Mucosa of descending colon (tissue), 3 donors: Measurements from ENCODE around the gene NDUFS5. TPM values are rescaled to one million over a fixed set of nuclear protein-coding genes. Genes with fewer than 3 reads are reported as not detected.
A peak's percentile ranks its signal among the peaks of the same experiment; 100 is the strongest.
"Not testable (repeated sequence)": the region's sequence is repeated elsewhere in the genome, so short reads cannot be mapped to it uniquely, and the experiment has no call there.

Experiments used
- ATAC-seq: fragments of 200-7000 bp; cut with Tn5 transposase; one replicate; pipeline ENCODE4 v1.9.1; 2020; ENCODE audit warnings: mild to moderate bottlenecking, moderate library complexity
- DNase-seq, 3 donors: peaks; one replicate each; pipeline ENCODE4 v3.0.0-alpha.2; 2020
- H3K36me3 ChIP-seq: fragments of 200-600 bp; one replicate; pipeline ENCODE4 v1.8.0; 2021; ENCODE audit warnings: low read depth, mild to moderate bottlenecking
- H3K4me1 ChIP-seq: fragments of 200-600 bp; one replicate; pipeline ENCODE4 v1.8.0; 2021; ENCODE audit warnings: low read depth, mild to moderate bottlenecking
- H3K4me3 ChIP-seq: fragments of 200-600 bp; one replicate; pipeline ENCODE4 v1.8.0; 2021; ENCODE audit warnings: mild to moderate bottlenecking
- H3K9me3 ChIP-seq: fragments of 200-600 bp; one replicate; pipeline ENCODE4 v1.8.0; 2021; ENCODE audit warnings: mild to moderate bottlenecking
- intact Hi-C, 2 donors: fragments of 100-400 bp; cut with DNase I in 1 of 2; cut with micrococcal nuclease in 1 of 2; formaldehyde crosslinking; loops; one replicate each; pipeline versions ENCODE4 v1.11.0 to v1.11.1; 2022; cut with DNase I, micrococcal nuclease
- total RNA-seq, 3 donors: library from RNA; stranded (reverse); fragmentation: NEBNext Ultra II Directional in 2 of 3; extraction: Animal tissue kit (Norgen Biotek cat#: 25700) in 2 of 3; gene quantifications; one replicate each; pipeline versions ENCODE4 v1.2.1 to v1.2.4, GENCODE V29; 2021 to 2023
- TF ChIP-seq, protein P1 (sequence below): fragments of 200-600 bp; IDR thresholded peaks from one replicate; pipeline ENCODE4 v1.8.0; 2022; ENCODE audit warnings: antibody characterized with exemption, mild to moderate bottlenecking
- donor health status: DM: no; HTN: no; CAD: no; lungs with moderate emphysema.
- donor health status: DM: no; HTN: no; CAD: no.
- donor health status: DM: no; HTN: yes; CAD: no.

The NDUFS5 gene
- total RNA-seq, 3 donors from 2014 or later: 167 to 224 (median 183) TPM

DNA sequence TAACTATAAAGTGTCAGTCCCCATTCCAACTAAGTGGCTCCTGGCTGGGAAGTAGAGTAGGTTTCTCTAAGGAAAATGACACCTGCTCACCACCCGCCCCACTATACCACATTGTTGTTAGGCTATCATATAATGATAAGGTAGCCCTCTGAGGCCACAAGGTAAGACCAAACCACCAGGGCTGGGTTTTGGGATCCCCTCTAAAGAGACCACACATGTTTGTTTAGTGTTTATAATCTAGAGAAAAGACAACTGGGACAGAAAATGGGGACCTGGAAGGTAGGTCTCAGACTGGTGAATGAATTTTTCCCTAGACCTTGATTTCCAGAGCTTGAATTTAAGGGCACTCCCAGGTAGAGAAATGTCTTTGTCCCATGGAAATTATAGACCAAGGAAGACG is 19.9 kb upstream of the NDUFS5 start:
- H3K4me1 ChIP-seq: no peaks in the 10 kb centered on the region

DNA sequence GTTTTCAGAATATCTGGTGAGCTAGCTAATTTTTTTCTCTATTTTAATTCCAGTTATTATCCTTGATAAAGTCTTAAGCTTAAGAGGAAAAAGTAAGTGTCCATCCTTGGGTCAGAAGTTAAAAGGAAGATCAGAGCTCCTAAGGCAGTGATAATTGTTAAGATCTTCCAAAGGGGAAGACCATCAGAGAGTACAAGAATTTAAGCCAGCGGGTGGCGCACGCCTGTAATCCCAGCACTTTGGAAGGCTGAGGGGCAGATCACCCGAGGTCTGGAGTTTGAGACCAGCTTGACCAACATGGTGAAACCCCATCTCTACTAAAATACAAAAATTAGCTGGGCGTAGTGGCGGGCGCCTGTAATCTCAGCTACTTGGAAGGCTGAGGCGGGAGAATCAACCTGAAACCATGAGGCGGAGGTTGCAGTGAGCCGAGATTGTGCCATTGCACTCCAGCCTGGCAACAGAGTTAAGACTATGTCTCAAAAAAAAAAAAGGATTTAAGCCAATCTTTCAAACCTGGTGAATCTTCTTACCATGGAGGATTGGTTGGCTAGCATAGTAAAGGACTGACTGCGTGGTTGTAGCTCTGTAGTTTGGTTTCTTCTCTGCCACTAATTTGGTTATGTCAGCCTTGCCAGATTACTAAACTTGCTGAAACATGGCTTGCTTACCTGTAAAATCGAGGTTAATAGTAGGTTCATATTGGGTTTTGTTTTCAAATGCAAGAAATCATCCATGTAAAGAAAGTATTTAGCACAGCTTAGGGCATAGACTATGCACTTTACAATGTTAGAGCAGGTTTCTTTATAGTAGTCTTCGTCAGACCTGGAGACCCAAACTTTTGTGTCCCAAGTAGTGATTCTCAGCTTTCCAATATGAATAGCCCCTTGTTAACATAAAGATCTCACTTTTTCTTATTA is 19.2 kb upstream of the NDUFS5 start:
- no peak for DNase-seq
- Histone ChIP-seq H3K36me3 (peaks cover 10% of the 10 kb centered on the region), H3K9me3 (no peaks in the 10 kb centered on the region), H3K4me3 (no peak overlapping the region), H3K4me1 (no peaks in the 10 kb centered on the region)
- ATAC-seq: no peak
- TF ChIP-seq, protein P1, sequence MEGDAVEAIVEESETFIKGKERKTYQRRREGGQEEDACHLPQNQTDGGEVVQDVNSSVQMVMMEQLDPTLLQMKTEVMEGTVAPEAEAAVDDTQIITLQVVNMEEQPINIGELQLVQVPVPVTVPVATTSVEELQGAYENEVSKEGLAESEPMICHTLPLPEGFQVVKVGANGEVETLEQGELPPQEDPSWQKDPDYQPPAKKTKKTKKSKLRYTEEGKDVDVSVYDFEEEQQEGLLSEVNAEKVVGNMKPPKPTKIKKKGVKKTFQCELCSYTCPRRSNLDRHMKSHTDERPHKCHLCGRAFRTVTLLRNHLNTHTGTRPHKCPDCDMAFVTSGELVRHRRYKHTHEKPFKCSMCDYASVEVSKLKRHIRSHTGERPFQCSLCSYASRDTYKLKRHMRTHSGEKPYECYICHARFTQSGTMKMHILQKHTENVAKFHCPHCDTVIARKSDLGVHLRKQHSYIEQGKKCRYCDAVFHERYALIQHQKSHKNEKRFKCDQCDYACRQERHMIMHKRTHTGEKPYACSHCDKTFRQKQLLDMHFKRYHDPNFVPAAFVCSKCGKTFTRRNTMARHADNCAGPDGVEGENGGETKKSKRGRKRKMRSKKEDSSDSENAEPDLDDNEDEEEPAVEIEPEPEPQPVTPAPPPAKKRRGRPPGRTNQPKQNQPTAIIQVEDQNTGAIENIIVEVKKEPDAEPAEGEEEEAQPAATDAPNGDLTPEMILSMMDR: no peak
- intact Hi-C loops: no loop called here

More for the DNA sequence above, 19.9 kb upstream of the NDUFS5 start:
- H3K9me3 ChIP-seq: no peaks in the 10 kb centered on the region
- DNase-seq: no peak
- no peak for ATAC-seq
- TF ChIP-seq, protein P1: no peak
- peaks cover 10% of the 10 kb centered on the region for H3K36me3 ChIP-seq
- H3K4me3 ChIP-seq: no peak overlapping the region
- intact Hi-C loops: no loop called here

DNA sequence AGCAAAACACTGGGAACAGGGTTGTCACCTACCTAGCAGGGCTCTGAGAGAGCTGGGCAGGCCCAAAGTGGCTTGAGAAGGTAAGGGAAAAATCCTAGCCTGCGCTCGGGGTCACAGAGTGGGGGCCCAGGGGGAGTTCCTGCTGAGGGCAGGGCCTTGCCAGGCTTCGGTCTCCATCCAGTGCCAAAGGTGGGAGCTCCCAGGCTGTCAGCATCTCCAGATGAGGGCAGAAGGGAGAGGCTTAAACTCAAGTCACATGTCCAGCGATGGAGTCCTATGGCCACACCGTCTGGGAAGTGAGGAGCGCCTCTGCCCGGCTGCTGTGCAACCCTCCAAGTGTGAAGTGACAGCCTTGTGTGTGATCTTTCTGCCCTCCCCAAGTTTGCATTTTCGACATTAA is 11.2 kb upstream of the NDUFS5 start:
- H3K9me3 ChIP-seq, intact Hi-C loops, H3K36me3 ChIP-seq, H3K4me3 ChIP-seq, H3K4me1 ChIP-seq, DNase-seq: not testable (repeated sequence)
- peak; percentile 22 for ATAC-seq

DNA sequence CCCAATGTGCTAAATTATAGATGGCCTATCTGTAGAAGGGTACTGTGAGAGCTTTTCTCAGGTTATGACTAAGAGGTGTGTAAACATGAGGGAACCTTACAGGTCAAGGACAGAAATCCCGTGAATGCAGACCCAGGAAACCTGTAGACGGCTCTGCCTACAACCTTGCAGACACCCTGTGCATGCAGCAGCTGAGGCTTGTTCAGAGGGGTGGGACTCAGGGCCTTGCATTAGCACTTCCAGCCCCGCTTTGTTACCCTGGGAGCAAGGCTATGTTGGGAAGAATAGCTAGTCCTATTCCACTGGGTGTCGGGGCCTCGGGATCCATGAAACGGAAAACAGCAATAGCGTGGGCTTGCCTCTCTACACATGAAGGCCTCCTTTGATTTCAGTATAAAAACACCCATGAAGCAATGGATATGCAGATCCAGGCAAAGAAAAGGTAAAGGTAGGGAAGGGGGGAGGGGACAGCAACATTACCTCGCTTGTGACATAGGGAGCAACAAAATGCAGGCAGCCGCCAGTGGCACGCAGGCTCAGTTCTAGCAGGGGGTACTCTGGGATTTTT is 9.5 kb upstream of the NDUFS5 start:
- TF ChIP-seq, protein P1: no peak
- no peak for DNase-seq
- intact Hi-C loops: no loop called here
- Histone ChIP-seq H3K4me3 (no peak overlapping the region), H3K4me1 (no peaks in the 10 kb centered on the region), H3K9me3 (no peaks in the 10 kb centered on the region), H3K36me3 (no peaks in the 10 kb centered on the region)
- ATAC-seq: peak; percentile 14

DNA sequence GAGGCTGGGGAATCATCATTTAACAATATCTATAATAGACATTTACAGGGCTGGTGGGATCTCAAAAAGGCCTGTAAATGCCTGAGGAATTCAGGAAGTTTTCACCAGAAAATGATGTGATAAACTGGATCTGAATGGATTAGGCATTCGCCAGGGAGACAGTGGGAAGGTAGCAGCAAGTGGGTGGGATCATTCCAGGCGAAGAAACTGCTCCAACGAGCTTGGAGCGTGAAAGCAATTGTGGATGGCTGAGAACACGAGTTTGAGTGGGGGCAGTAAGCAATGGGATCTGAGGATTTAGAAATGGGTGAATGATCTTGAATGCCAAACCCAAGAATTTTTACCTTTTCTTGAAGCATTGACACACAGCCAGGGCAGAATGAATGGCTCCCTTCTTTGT is 8.9 kb upstream of the NDUFS5 start:
- Histone ChIP-seq H3K36me3 (no peaks in the 10 kb centered on the region), H3K4me3 (no peak overlapping the region), H3K9me3 (no peaks in the 10 kb centered on the region), H3K4me1 (no peaks in the 10 kb centered on the region)
- DNase-seq (no peak), ATAC-seq (no peak)
- intact Hi-C loops: no loop called here
- TF ChIP-seq, protein P1: no peak

DNA sequence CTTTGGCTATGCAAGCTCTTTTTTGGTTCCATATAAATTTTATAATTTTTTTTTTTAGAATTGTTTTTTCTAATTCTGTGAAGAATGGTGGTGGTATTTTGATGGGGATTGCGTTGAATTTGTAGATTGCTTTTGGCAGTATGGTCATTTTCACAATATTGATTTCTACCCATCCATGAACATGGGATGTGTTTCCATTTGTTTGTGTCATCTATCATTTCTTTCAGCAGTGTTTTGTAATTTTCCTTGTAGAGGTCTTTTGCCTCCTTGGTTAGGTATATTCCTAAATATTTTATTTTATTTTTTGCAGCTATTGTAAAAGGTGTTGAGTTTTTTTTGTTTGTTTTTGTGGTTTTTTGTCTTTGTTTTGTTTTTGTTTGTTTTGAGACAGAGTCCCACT is 5.7 kb upstream of the NDUFS5 start:
- H3K9me3 ChIP-seq, ATAC-seq, intact Hi-C loops, H3K4me1 ChIP-seq, DNase-seq, H3K36me3 ChIP-seq, H3K4me3 ChIP-seq: not testable (repeated sequence)
